WTC11 (cell line): ENCODE data around the gene CINP. TPM values are rescaled to one million over a fixed set of nuclear protein-coding genes. Genes with fewer than 3 reads are reported as not detected.

Experiments
- ATAC-seq: fragments of 200-7000 bp; cut with Tn5 transposase; 2 replicates; pipeline ENCODE4 v1.10.0; 2021; ENCODE audit warnings: mild to moderate bottlenecking, moderate library complexity
- CTCF ChIA-PET: fragments of 300-600 bp; sonication (Branson Sonifier 250); formaldehyde crosslinking; loops from one replicate; lab custom pipeline; 2021; ENCODE audit warnings: antibody characterized with exemption; lab: Charles Lee
- POLR2A ChIA-PET: fragments of 350-600 bp; sonication (Branson Sonifier 250); formaldehyde crosslinking; loops from one replicate; lab custom pipeline; 2021; ENCODE audit warnings: antibody characterized with exemption; lab: Charles Lee
- DNase-seq: peaks from one replicate; pipeline ENCODE4 v3.0.0; 2021; ENCODE audit warnings: low spot score
- H3K27ac Mint-ChIP-seq: 2 replicates; pipeline ENCODE4 v1.8.0; 2021; ENCODE audit warnings: mixed read lengths
- H3K27me3 Mint-ChIP-seq: 2 replicates; pipeline ENCODE4 v1.8.0; 2021; ENCODE audit warnings: low read depth, mild to moderate bottlenecking, moderate library complexity, mixed read lengths
- H3K36me3 Mint-ChIP-seq: 2 replicates; pipeline ENCODE4 v1.8.0; 2021; ENCODE audit warnings: mixed read lengths
- H3K4me1 Mint-ChIP-seq: 2 replicates; pipeline ENCODE4 v1.8.0; 2022; ENCODE audit warnings: mixed read lengths
- H3K4me3 Mint-ChIP-seq: 2 replicates; pipeline ENCODE4 v1.8.0; 2021; ENCODE audit warnings: mild to moderate bottlenecking, moderate library complexity, mixed read lengths
- H3K9me3 Mint-ChIP-seq: 2 replicates; pipeline ENCODE4 v1.8.0; 2021; ENCODE audit warnings: mixed read lengths
- ESRRA ChIP-seq: sonication (generic); formaldehyde crosslinking; IDR thresholded peaks from 2 replicates; pipeline ENCODE4 v1.8.1; 2022; ENCODE audit warnings: mild to moderate bottlenecking, missing genetic modification reagents, borderline replicate concordance
- GABPB1 ChIP-seq: sonication (generic); formaldehyde crosslinking; IDR thresholded peaks from 2 replicates; pipeline ENCODE4 v1.8.1; 2023; ENCODE audit warnings: mild to moderate bottlenecking, missing genetic modification reagents
- IRF1 ChIP-seq: sonication (generic); formaldehyde crosslinking; IDR thresholded peaks from 2 replicates; pipeline ENCODE4 v1.8.0; 2023; ENCODE audit warnings: missing genetic modification reagents
- JUN ChIP-seq: sonication (generic); formaldehyde crosslinking; IDR thresholded peaks from 2 replicates; pipeline ENCODE4 v1.8.0; 2023; ENCODE audit warnings: mild to moderate bottlenecking, missing genetic modification reagents
- NFYB ChIP-seq: sonication (generic); formaldehyde crosslinking; conservative IDR thresholded peaks from 2 replicates; pipeline ENCODE4 v1.8.0; 2022; ENCODE audit warnings: low read depth, missing genetic modification reagents
- NR1H2 ChIP-seq: sonication (generic); formaldehyde crosslinking; IDR thresholded peaks from 2 replicates; pipeline ENCODE4 v1.9.0; 2021; ENCODE audit warnings: mild to moderate bottlenecking, moderate library complexity, missing genetic modification reagents
- PRDM15 ChIP-seq: sonication (generic); formaldehyde crosslinking; IDR thresholded peaks from 2 replicates; pipeline ENCODE4 v1.8.0; 2022; ENCODE audit warnings: missing genetic modification reagents
- SP1 ChIP-seq: sonication (generic); formaldehyde crosslinking; conservative IDR thresholded peaks from 2 replicates; pipeline ENCODE4 v1.8.1; 2022; ENCODE audit warnings: missing genetic modification reagents
- STAT6 ChIP-seq: sonication (generic); formaldehyde crosslinking; conservative IDR thresholded peaks from 2 replicates; pipeline ENCODE4 v1.8.1; 2023; ENCODE audit warnings: mild to moderate bottlenecking, low read depth, missing genetic modification reagents, moderate library complexity
- USF2 ChIP-seq: sonication (generic); formaldehyde crosslinking; IDR thresholded peaks from 2 replicates; pipeline ENCODE4 v1.8.1; 2023; ENCODE audit warnings: mild to moderate bottlenecking, missing genetic modification reagents, moderate library complexity
- ZNF121 ChIP-seq: sonication (generic); formaldehyde crosslinking; IDR thresholded peaks from 2 replicates; pipeline ENCODE4 v1.8.0; 2023; ENCODE audit warnings: missing genetic modification reagents
- ZNF138 ChIP-seq: sonication (generic); formaldehyde crosslinking; conservative IDR thresholded peaks from 2 replicates; pipeline ENCODE4 v1.8.1; 2022; ENCODE audit warnings: mild to moderate bottlenecking, moderate library complexity, missing genetic modification reagents
- total RNA-seq: library from RNA; stranded (reverse); gene quantifications from 3 replicates; pipeline ENCODE4 v1.2.3, GENCODE V29; 2021
- TF ChIP-seq, protein P1 (sequence below): sonication (generic); formaldehyde crosslinking; IDR thresholded peaks from 2 replicates; pipeline ENCODE4 v1.8.1; 2023; ENCODE audit warnings: mild to moderate bottlenecking, missing genetic modification reagents, borderline replicate concordance

Gene CINP
- total RNA-seq, 1 experiment from 2014 or later: 38.3 TPM

DNA sequence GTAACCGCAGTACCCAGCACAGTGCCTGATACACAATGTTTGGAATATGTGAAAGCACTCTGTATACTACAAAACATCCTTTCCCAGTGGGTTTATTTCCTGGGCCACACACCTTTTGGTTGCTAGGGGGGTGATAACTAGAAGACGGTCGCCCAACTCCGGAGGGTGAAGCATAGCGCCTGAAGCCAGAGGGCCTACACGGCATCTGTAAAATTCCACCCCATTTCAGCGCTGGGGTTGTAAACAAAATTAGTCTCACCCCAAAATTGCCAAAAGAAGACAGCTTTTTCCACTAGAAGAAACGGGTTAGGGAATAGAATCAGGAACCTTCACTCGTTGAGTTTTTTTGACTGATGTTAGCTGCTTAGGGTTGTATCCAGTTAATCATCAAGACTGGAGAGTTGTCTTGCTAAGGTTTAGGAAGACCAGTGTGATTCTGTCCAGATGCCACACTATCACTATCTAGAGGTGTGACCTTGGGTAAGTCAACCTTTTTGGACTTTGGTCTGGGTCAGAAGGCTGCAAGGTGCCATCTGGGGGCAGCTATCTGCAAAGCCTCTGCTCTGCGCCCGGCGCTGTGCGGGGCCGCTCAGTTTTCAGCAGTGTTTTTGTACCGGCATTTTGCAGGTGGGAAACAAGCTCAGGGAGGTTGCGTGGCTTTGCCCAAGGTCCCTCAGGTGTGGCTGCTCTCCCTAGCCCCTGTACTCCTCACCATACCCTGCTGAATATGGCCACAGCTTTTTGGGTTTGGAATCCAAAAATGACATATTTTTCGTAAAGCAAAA lies 41.8 kb downstream of the CINP start:
- H3K4me1 Mint-ChIP-seq: peaks cover 32% of the 10 kb centered on the region
- H3K36me3 Mint-ChIP-seq: no peaks in the 10 kb centered on the region
- TF ChIP-seq, protein P1, sequence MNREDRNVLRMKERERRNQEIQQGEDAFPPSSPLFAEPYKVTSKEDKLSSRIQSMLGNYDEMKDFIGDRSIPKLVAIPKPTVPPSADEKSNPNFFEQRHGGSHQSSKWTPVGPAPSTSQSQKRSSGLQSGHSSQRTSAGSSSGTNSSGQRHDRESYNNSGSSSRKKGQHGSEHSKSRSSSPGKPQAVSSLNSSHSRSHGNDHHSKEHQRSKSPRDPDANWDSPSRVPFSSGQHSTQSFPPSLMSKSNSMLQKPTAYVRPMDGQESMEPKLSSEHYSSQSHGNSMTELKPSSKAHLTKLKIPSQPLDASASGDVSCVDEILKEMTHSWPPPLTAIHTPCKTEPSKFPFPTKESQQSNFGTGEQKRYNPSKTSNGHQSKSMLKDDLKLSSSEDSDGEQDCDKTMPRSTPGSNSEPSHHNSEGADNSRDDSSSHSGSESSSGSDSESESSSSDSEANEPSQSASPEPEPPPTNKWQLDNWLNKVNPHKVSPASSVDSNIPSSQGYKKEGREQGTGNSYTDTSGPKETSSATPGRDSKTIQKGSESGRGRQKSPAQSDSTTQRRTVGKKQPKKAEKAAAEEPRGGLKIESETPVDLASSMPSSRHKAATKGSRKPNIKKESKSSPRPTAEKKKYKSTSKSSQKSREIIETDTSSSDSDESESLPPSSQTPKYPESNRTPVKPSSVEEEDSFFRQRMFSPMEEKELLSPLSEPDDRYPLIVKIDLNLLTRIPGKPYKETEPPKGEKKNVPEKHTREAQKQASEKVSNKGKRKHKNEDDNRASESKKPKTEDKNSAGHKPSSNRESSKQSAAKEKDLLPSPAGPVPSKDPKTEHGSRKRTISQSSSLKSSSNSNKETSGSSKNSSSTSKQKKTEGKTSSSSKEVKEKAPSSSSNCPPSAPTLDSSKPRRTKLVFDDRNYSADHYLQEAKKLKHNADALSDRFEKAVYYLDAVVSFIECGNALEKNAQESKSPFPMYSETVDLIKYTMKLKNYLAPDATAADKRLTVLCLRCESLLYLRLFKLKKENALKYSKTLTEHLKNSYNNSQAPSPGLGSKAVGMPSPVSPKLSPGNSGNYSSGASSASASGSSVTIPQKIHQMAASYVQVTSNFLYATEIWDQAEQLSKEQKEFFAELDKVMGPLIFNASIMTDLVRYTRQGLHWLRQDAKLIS (CRISPR knock-in tag): no peak
- TF ChIP-seq IRF1 (CRISPR knock-in tag) (no peak), NR1H2 (no peak), JUN (no peak), USF2 (CRISPR knock-in tag) (no peak), GABPB1 (CRISPR knock-in tag) (no peak), ZNF138 (CRISPR knock-in tag) (no peak), NFYB (CRISPR knock-in tag) (no peak), STAT6 (CRISPR knock-in tag) (no peak), SP1 (no peak), ESRRA (CRISPR knock-in tag) (no peak), PRDM15 (CRISPR knock-in tag) (no peak), ZNF121 (no peak)
- TF ChIP-seq, all 79 proteins: peak for 0
- Mint-ChIP-seq H3K27me3 (peaks cover 3% of the 10 kb centered on the region), H3K9me3 (no peaks in the 10 kb centered on the region), H3K4me3 (peak overlapping the region; percentile 86), H3K27ac (no peak overlapping the region; the same call in 1 of the 2 replicates)
- ATAC-seq: no peak
- no peak for DNase-seq
- ChIA-PET POLR2A (no interaction called here), CTCF (interaction anchor here (0.6 to 0.8 kb wide), 2 partner anchors 10 to 32 kb away, joined by 3 read pairs; no protein-coding TSS in a partner anchor)
